Fibroblast of the aortic adventitia (primary cell): ENCODE results near the gene DNM1. TPM values are rescaled to one million over a fixed set of nuclear protein-coding genes. Genes with fewer than 3 reads are reported as not detected.
A peak's percentile ranks its signal among the peaks of the same experiment; 100 is the strongest.

ENCODE experiments used
- DNase-seq: peaks from one replicate; pipeline ENCODE4 v3.0.0-alpha.2; 2010; ENCODE audit warnings: low read depth
- H3K4me3 ChIP-seq: 2 replicates; pipeline ENCODE4 v1.5.1; 2011; ENCODE audit warnings: low read depth, mild to moderate bottlenecking, control low read depth, low read length, moderate library complexity
- CTCF ChIP-seq: IDR thresholded peaks from 2 replicates; pipeline ENCODE4 v1.5.1; 2011; ENCODE audit warnings: mild to moderate bottlenecking, low read length, control low read depth, inconsistent platforms; ENCODE audit not compliant: insufficient read depth
- total RNA-seq: library from RNA; depleted of rRNA; stranded (reverse); fragments of >200 nt; gene quantifications from 2 replicates; pipeline ENCODE4 v1.2.3, GENCODE V29; 2012; ENCODE audit warnings: low replicate concordance

DNM1 gene
- total RNA-seq, 1 donor = 57.4 TPM

DNA sequence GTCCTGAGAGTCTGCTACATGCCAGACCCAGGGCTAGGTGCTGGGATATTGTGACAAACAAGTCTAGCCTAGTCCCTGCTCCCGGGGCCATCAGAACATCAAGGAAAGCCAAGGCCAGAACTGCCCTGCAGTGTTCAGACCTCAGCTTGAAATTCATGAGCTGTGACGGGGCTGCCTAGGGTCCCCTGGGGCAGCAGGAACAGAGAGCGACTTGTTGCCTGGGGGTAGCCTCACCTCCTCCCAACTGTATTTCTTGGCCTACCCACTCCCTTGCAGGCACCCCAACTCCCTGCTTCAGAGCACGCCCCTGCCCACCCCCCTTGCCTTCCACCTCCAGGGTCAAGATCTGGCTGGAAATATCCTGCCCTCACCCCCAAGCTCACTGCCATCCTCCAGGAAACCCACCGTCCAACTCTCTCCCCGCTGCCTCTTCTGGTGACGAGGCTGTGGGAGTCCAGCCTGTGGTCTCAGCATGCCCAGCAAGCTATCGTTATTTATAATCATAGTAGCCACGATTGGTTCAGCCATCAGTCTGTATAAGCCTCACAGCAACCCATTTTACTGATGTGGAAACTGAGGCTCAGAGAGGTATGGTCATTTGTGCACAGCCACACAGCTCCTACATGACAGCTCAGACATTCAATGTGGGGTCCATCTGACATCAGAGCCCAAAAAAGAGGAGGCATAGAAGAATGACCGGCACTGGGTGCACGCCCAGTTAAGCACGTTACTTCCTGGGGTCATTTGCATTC lies 10.7 kb downstream of the DNM1 start:
- H3K4me3 ChIP-seq = no peak overlapping the region
- DNase-seq = no peak
- TF ChIP-seq CTCF = no peak

- no peak overlapping the region for H3K4me3 ChIP-seq
- DNase-seq = no peak
- no peak for TF ChIP-seq CTCF
These were observed 11.7 kb downstream of the DNM1 start for GRCh38 chr9:128214571-128215490.

- TF ChIP-seq CTCF = no peak
These were observed 12.6 kb downstream of the DNM1 start for GRCh38 chr9:128215491-128216409.

GRCh38 chr9:128216781-128217553 lies 13.8 kb downstream of the DNM1 start:
- no peak for TF ChIP-seq CTCF
- no peak for DNase-seq

More at GRCh38 chr9:128215491-128216409, 12.6 kb downstream of the DNM1 start:
- H3K4me3 ChIP-seq = no peak overlapping the region
- DNase-seq = peak; percentile 79

GRCh38 chr9:128218172-128218517 lies 15.0 kb downstream of the DNM1 start:
- H3K4me3 ChIP-seq = no peak overlapping the region
- no peak for DNase-seq
- no peak for TF ChIP-seq CTCF

More at GRCh38 chr9:128216781-128217553, 13.8 kb downstream of the DNM1 start:
- no peak overlapping the region for H3K4me3 ChIP-seq
